ENCODE results near the gene ZC3H4. TPM values are rescaled to one million over a fixed set of nuclear protein-coding genes. Genes with fewer than 3 reads are reported as not detected.

The ZC3H4 gene
- total RNA-seq, 1 experiment from 2014 or later, result 105 TPM

DNA sequence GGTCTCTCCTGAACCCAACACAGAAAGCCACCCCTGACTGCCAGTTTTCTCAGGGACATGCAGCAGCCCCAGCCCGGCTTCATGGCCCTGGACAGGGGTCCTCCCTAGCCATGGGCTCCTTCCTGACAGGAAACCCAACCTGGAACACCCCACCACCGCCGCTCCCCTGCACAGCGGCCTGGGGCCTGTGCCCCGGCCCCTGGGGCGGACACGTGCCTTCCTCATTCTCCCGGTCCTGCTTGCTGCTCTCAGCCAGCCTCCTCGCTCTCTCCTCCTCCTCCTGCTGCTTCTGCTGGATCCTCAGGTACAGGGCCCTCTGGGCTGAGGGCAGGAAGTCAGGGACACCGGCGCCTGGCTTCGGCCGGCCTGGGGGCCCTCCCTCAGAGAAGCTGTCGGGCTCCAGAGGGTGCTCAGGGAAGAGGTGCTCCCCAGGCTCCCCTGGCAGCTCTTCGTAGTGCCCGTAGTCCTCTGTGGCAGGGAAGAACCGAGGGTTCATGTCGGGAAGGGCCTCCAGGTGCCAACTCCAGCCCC lies 44.6 kb downstream of the ZC3H4 start:
- Mint-ChIP-seq H3K27me3 (ENCODE audit: low read depth) (no peaks in the 10 kb centered on the region), H3K4me1 (peaks cover 0 to 3% of the 10 kb centered on the region in 2 experiments; a peak in 2 of 4 replicates), H3K4me3 (no peak overlapping the region; a peak in 1 of 5 replicates), H3K36me3 (ENCODE audit: insufficient read depth in 1 of 3, low read depth in 3 of 3) (peaks cover 31 to 72% (median 70%) of the 10 kb centered on the region in 3 experiments; a peak in 6 of 7 replicates), H3K27ac (no peak overlapping the region), H3K9me3 (no peaks in the 10 kb centered on the region)
- Histone ChIP-seq H2BK120ac (ENCODE audit: low read depth, low read length, poor library complexity, severe bottlenecking) (no peak overlapping the region), H3K14ac (ENCODE audit: insufficient read depth, low read length) (no peak overlapping the region), H2AFZ (ENCODE audit: low read length) (no peak overlapping the region), H4K5ac (ENCODE audit: insufficient read length, low read depth, low read length) (no peak overlapping the region), H3K9ac (ENCODE audit: extremely low read depth, insufficient read length, low read length) (no peak overlapping the region), H3K27me3 (ENCODE audit: insufficient read depth, low read length) (no peaks in the 10 kb centered on the region), H4K91ac (ENCODE audit: insufficient read length, low read depth, low read length) (no peak overlapping the region), H4K8ac (replicated peaks; ENCODE audit: insufficient read length, low read depth, low read length) (no peak overlapping the region), H3K27ac (ENCODE audit: insufficient read length, low read depth, low read length) (no peak overlapping the region), H2BK12ac (ENCODE audit: insufficient read length, low read depth, low read length) (no peak overlapping the region), H2BK20ac (ENCODE audit: low read depth, low read length, poor library complexity, severe bottlenecking) (no peak overlapping the region), H3K23ac (ENCODE audit: insufficient read length, low read depth, low read length) (no peak overlapping the region), H3K4me2 (ENCODE audit: insufficient read depth, insufficient read length, low read length) (no peak overlapping the region), H3K23me2 (ENCODE audit: insufficient read length, low read depth, low read length, poor library complexity, severe bottlenecking) (no peaks in the 10 kb centered on the region), H3K56ac (ENCODE audit: insufficient read length, low read depth, low read length) (no peak overlapping the region), H4K20me1 (ENCODE audit: control insufficient read depth, insufficient read depth, insufficient read length) (no peaks in the 10 kb centered on the region), H2AK5ac (ENCODE audit: insufficient read length, low read length) (no peak overlapping the region), H2BK15ac (ENCODE audit: low read depth, low read length) (no peak overlapping the region), H3K4me1 (ENCODE audit: insufficient read depth, low read length) (no peaks in the 10 kb centered on the region), H3K4ac (ENCODE audit: low read depth, low read length) (no peak overlapping the region), H2BK5ac (ENCODE audit: insufficient read length, low read length) (no peak overlapping the region), H3K9me3 (ENCODE audit: control insufficient read depth, low read depth, low read length) (no peaks in the 10 kb centered on the region), H3K79me2 (ENCODE audit: insufficient read depth, low read length) (no peaks in the 10 kb centered on the region), H3K18ac (ENCODE audit: insufficient read length, low read depth, low read length) (no peak overlapping the region), H3K79me1 (ENCODE audit: insufficient read depth, low read depth, low read length, poor library complexity, severe bottlenecking) (no peaks in the 10 kb centered on the region), H3T11ph (ENCODE audit: low read length) (no peak overlapping the region)
- TF ChIP-seq, protein P1, sequence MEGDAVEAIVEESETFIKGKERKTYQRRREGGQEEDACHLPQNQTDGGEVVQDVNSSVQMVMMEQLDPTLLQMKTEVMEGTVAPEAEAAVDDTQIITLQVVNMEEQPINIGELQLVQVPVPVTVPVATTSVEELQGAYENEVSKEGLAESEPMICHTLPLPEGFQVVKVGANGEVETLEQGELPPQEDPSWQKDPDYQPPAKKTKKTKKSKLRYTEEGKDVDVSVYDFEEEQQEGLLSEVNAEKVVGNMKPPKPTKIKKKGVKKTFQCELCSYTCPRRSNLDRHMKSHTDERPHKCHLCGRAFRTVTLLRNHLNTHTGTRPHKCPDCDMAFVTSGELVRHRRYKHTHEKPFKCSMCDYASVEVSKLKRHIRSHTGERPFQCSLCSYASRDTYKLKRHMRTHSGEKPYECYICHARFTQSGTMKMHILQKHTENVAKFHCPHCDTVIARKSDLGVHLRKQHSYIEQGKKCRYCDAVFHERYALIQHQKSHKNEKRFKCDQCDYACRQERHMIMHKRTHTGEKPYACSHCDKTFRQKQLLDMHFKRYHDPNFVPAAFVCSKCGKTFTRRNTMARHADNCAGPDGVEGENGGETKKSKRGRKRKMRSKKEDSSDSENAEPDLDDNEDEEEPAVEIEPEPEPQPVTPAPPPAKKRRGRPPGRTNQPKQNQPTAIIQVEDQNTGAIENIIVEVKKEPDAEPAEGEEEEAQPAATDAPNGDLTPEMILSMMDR (conservative IDR thresholded peaks at IDR 0.05), result no peak
- DNase-seq, result no peak
- WGBS (ENCODE audit: extremely low coverage, insufficient read length, low lambda C conversion rate), result no CpG with 5 or more reads among the region's 18 CpGs

Measured in H9 (cell line).